HCT116 (cell line): ENCODE results near the gene RFX8. TPM values are rescaled to one million over a fixed set of nuclear protein-coding genes. Genes with fewer than 3 reads are reported as not detected.

Source experiments
- ATAC-seq: fragments of 200-7000 bp; cut with Tn5 transposase; 2 replicates; pipeline ENCODE4 v1.9.1; 2020; ENCODE audit warnings: mild to moderate bottlenecking, moderate library complexity
- BruUV-seq: library from RNA; stranded (reverse); fragments of 400-500 nt; replicated peaks from 2 replicates; lab custom pipeline; 2021; lab: Mats Ljungman, UMichigan
- CTCF ChIA-PET: fragments of 300-600 bp; sonication (Branson Sonifier 250); formaldehyde crosslinking; loops from one replicate; lab custom pipeline; 2021; ENCODE audit warnings: antibody characterized with exemption; lab: Charles Lee
- POLR2A ChIA-PET: fragments of 300-600, 350-600 bp; sonication (Branson Sonifier 250); formaldehyde crosslinking; loops from one replicate; lab custom pipeline; 2021; ENCODE audit warnings: antibody characterized with exemption; lab: Charles Lee
- RAD21 ChIA-PET, 2 experiments: fragments of 300-600 bp; sonication (Branson Sonifier 250); formaldehyde crosslinking; loops; one replicate each; lab custom pipeline; 2023; ENCODE audit warnings: low total read pairs in 2 of 2; ENCODE audit not compliant: uncharacterized antibody in 2 of 2, unreplicated experiment in 2 of 2, low non-redundant PET in 1 of 2; lab: Charles Lee
- DNase-seq: peaks from one replicate; pipeline ENCODE4 v3.0.0-alpha.2; 2010; ENCODE audit warnings: low read depth, low spot score
- H2AFZ ChIP-seq: fragments of 200-600 bp; shearing (Covaris generic), sonication (generic); 2 replicates; pipeline ENCODE4 v1.6.1; 2017; ENCODE audit warnings: low read depth, mixed run types, mixed read lengths, antibody characterized with exemption, low read length; ENCODE audit not compliant: poor library complexity, severe bottlenecking
- H3K27ac ChIP-seq: 2 replicates; pipeline ENCODE4 v1.5.1; 2012; ENCODE audit warnings: low read depth, low read length
- H3K27me3 ChIP-seq: fragments of 200-600 bp; sonication (generic); 2 replicates; pipeline ENCODE4 v1.6.1; 2016; ENCODE audit warnings: mixed run types, low read length, mixed read lengths; ENCODE audit not compliant: insufficient read depth
- H3K36me3 ChIP-seq, 2 experiments: fragments of 200-500 bp in 1 of 2; fragments of 200-600 bp in 1 of 2; sonication (Bioruptor generic) in 1 of 2; sonication (generic) in 1 of 2; 2 replicates each; pipeline versions ENCODE4 v1.5.1 to v1.6.1; 2014 to 2016; ENCODE audit warnings: low read length in 2 of 2, inconsistent platforms in 1 of 2, mixed read lengths in 1 of 2, mixed run types in 1 of 2; ENCODE audit not compliant: insufficient read depth in 2 of 2, control insufficient read depth in 1 of 2
- H3K4me1 ChIP-seq, 2 experiments: fragments of 200-600 bp in 1 of 2; sonication (generic) in 1 of 2; 2 replicates each; pipeline versions ENCODE4 v1.5.1 to v1.6.1; 2012 to 2017; ENCODE audit warnings: low read length in 2 of 2, inconsistent platforms in 1 of 2, mild to moderate bottlenecking in 1 of 2, mixed read lengths in 1 of 2, mixed run types in 1 of 2, moderate library complexity in 1 of 2; ENCODE audit not compliant: insufficient read depth in 2 of 2, control insufficient read depth in 1 of 2
- H3K4me2 ChIP-seq: fragments of 200-600 bp; sonication (generic); 2 replicates; pipeline ENCODE4 v1.6.1; 2017; ENCODE audit warnings: mixed run types, low read length, mixed read lengths
- H3K4me3 ChIP-seq, 2 experiments: fragments of 200-600 bp in 1 of 2; sonication (generic) in 1 of 2; replicated peaks in 1 of 2; 2 replicates each; pipeline ENCODE4 v1.5.1; 2011 to 2016; ENCODE audit warnings: low read length in 2 of 2, control low read depth in 1 of 2, low read depth in 1 of 2, mild to moderate bottlenecking in 1 of 2, mixed read lengths in 1 of 2, mixed run types in 1 of 2
- H3K79me2 ChIP-seq: fragments of 200-600 bp; sonication (generic); 2 replicates; pipeline ENCODE4 v1.6.1; 2017; ENCODE audit warnings: mild to moderate bottlenecking, mixed run types, low read length, moderate library complexity, mixed read lengths; ENCODE audit not compliant: insufficient read depth
- H3K9ac ChIP-seq: fragments of 200-600 bp; sonication (generic); 2 replicates; pipeline ENCODE4 v1.6.1; 2016; ENCODE audit warnings: low read length, mixed read lengths
- H3K9me2 ChIP-seq: fragments of 200-600 bp; sonication (generic), shearing (Covaris generic); 2 replicates; pipeline ENCODE4 v1.6.1; 2017; ENCODE audit warnings: mixed run types, mild to moderate bottlenecking, moderate library complexity; ENCODE audit not compliant: insufficient read depth
- H3K9me3 ChIP-seq, 2 experiments: fragments of 200-500 bp in 1 of 2; fragments of 200-600 bp in 1 of 2; sonication (Bioruptor generic) in 1 of 2; sonication (generic) in 1 of 2; 2 replicates each; pipeline ENCODE4 v1.6.1; 2014 to 2017; ENCODE audit warnings: low read length in 2 of 2, mixed read lengths in 2 of 2, inconsistent platforms in 1 of 2, low read depth in 1 of 2, mild to moderate bottlenecking in 1 of 2, mixed run types in 1 of 2, moderate library complexity in 1 of 2; ENCODE audit not compliant: control insufficient read depth in 1 of 2, insufficient read depth in 1 of 2
- H4K20me1 ChIP-seq: fragments of 200-600 bp; sonication (generic), shearing (Covaris generic); 2 replicates; pipeline ENCODE4 v1.6.1; 2017; ENCODE audit warnings: mixed run types, mild to moderate bottlenecking, moderate library complexity; ENCODE audit not compliant: insufficient read depth
- CBX3 ChIP-seq: IDR thresholded peaks from 2 replicates; pipeline ENCODE4 v1.6.1; 2012; ENCODE audit warnings: low read depth
- EGR1 ChIP-seq: IDR thresholded peaks from 2 replicates; pipeline ENCODE4 v1.6.1; 2012; ENCODE audit warnings: low read depth
- ELF1 ChIP-seq: IDR thresholded peaks from 2 replicates; pipeline ENCODE4 v1.6.1; 2012; ENCODE audit warnings: low read depth, borderline replicate concordance
- EZH2 ChIP-seq: fragments of 200-600 bp; sonication (generic); IDR thresholded peaks from 2 replicates; pipeline ENCODE4 v1.6.1; 2017; ENCODE audit warnings: antibody characterized with exemption, mixed run types
- EZH2phosphoT487 ChIP-seq: fragments of 200-600 bp; IDR thresholded peaks from 2 replicates; pipeline ENCODE4 v1.6.1; 2018; ENCODE audit warnings: antibody characterized with exemption, borderline replicate concordance
- MAX ChIP-seq: IDR thresholded peaks from 2 replicates; pipeline ENCODE4 v1.6.1; 2012
- POLR2AphosphoS5 ChIP-seq: IDR thresholded peaks from 2 replicates; pipeline ENCODE4 v1.6.1; 2011; ENCODE audit warnings: mild to moderate bottlenecking, low read depth, low read length, moderate library complexity
- REST ChIP-seq: IDR thresholded peaks from 2 replicates; pipeline ENCODE4 v1.6.1; 2012; ENCODE audit warnings: low read depth
- intact Hi-C: fragments of 100-400 bp; cut with micrococcal nuclease; formaldehyde crosslinking; loops from 2 replicates; pipeline ENCODE4 v1.10.0; 2022
- total RNA-seq: library from RNA; stranded (reverse); gene quantifications from one replicate; pipeline ENCODE4 v1.2.1, GENCODE V29; 2021; ENCODE audit not compliant: unreplicated experiment
- TF ChIP-seq, protein P1 (sequence below): IDR thresholded peaks from 2 replicates; pipeline ENCODE4 v1.6.1; 2012

Gene RFX8
- total RNA-seq, 1 experiment from 2014 or later = not detected

DNA sequence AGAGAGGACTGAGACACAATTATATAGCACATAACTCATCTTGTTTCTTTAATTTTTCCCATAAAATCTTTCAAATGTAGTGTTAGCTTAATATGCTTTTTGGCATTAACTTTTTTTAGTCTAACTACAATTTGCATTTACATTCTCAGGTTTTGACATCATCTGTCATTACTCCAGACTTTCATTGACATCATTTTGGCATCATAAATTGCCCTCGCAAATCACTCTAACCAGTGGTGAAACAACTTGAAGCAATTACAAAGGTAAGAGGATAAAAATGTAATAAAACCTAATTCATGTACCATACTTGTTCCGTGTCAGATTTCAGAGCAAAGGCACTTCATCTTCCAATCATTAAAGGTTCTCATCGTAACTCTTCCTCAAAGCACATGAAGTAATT lies 41.4 kb downstream of the RFX8 start:
- Histone ChIP-seq H3K9ac (no peak overlapping the region), H3K27ac (no peak overlapping the region), H3K27me3 (no peaks in the 10 kb centered on the region), H3K4me3 (no peak overlapping the region), H4K20me1 (no peaks in the 10 kb centered on the region), H3K4me1 (no peaks in the 10 kb centered on the region), H3K36me3 (no peaks in the 10 kb centered on the region), H3K4me2 (no peak overlapping the region), H2AFZ (no peak overlapping the region), H3K9me2 (no peaks in the 10 kb centered on the region), H3K79me2 (no peaks in the 10 kb centered on the region), H3K9me3 (no peaks in the 10 kb centered on the region)
- no TSS peak for BruUV-seq
- TF ChIP-seq POLR2AphosphoS5 (no peak), ELF1 (no peak), EGR1 (no peak), REST (no peak), MAX (no peak), EZH2 (no peak), CBX3 (no peak), EZH2phosphoT487 (no peak)
- TF ChIP-seq, protein P1, sequence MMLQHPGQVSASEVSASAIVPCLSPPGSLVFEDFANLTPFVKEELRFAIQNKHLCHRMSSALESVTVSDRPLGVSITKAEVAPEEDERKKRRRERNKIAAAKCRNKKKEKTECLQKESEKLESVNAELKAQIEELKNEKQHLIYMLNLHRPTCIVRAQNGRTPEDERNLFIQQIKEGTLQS = no peak
- ChIA-PET POLR2A (no interaction called here), CTCF (no interaction called here), RAD21 (no interaction called here)
- DNase-seq (no peak), ATAC-seq (no peak)
- intact Hi-C loops = no loop called here
